ENCODE results near the gene CHPF2. TPM values are rescaled to one million over a fixed set of nuclear protein-coding genes. Genes with fewer than 3 reads are reported as not detected.
A peak's percentile ranks its signal among the peaks of the same experiment; 100 is the strongest.

Gene CHPF2
- total RNA-seq, 1 experiment from 2014 or later = 19.5 TPM

- TF ChIP-seq RAD21 (IDR thresholded peaks at IDR 0.05; ENCODE audit: low read depth) (no peak), SRF (IDR thresholded peaks at IDR 0.05; ENCODE audit: low read depth) (no peak), ATF3 (IDR thresholded peaks at IDR 0.05) (no peak), EZH2phosphoT487 (IDR thresholded peaks at IDR 0.05; ENCODE audit: borderline replicate concordance) (no peak), FOSL1 (IDR thresholded peaks at IDR 0.05; ENCODE audit: low read depth) (no peak), YY1 (IDR thresholded peaks at IDR 0.05; ENCODE audit: extremely low read depth, insufficient replicate concordance, low read depth, low read length) (no peak), MAX (IDR thresholded peaks at IDR 0.05) (no peak)
Observed at GRCh38 chr7:151240536-151240935, 8.3 kb downstream of the CHPF2 start (continued).

- no peak overlapping the region for H3K4me3 ChIP-seq (replicated peaks in 1 of 2; ENCODE audit: low read depth in 1 of 2, low read length in 2 of 2)
- intact Hi-C loops (cut with micrococcal nuclease) = loop anchor here (10.0 kb wide), 1 partner anchor 116 kb away; no protein-coding TSS in a partner anchor
- H3K4me2 ChIP-seq (ENCODE audit: low read length) = no peak overlapping the region
- H3K9me2 ChIP-seq (ENCODE audit: insufficient read depth) = no peaks in the 10 kb centered on the region
- ATAC-seq (no peak), DNase-seq (ENCODE audit: low read depth, low spot score) (no peak)
- ChIA-PET POLR2A (no interaction called here), CTCF (no interaction called here), RAD21 (ENCODE audit: low non-redundant PET in 1 of 2, low total read pairs in 2 of 2, uncharacterized antibody in 2 of 2, unreplicated experiment in 2 of 2) (no interaction called here)
- H2AFZ ChIP-seq (ENCODE audit: low read depth, low read length, poor library complexity, severe bottlenecking) = no peak overlapping the region
- peaks cover 15 to 31% of the 10 kb centered on the region in 2 experiments for H3K36me3 ChIP-seq (ENCODE audit: control insufficient read depth in 1 of 2, insufficient read depth in 2 of 2, low read length in 2 of 2)
- H3K4me1 ChIP-seq (ENCODE audit: control insufficient read depth in 1 of 2, insufficient read depth in 2 of 2, low read length in 2 of 2) = peaks cover 7 to 20% of the 10 kb centered on the region in 2 experiments
- H3K9ac ChIP-seq (ENCODE audit: low read length) = no peak overlapping the region
- no peaks in the 10 kb centered on the region for H3K9me3 ChIP-seq (ENCODE audit: control insufficient read depth in 1 of 2, insufficient read depth in 1 of 2, low read depth in 1 of 2, low read length in 2 of 2)
- H3K27me3 ChIP-seq (ENCODE audit: insufficient read depth, low read length) = no peaks in the 10 kb centered on the region
- BruUV-seq (replicated peaks) = TSS peak; percentile 30
- H3K27ac ChIP-seq (ENCODE audit: low read depth, low read length) = peak overlapping the region; percentile 41; the same call in 1 of the 2 replicates
- no peaks in the 10 kb centered on the region for H4K20me1 ChIP-seq (ENCODE audit: insufficient read depth)
- H3K79me2 ChIP-seq (ENCODE audit: insufficient read depth, low read length) = no peaks in the 10 kb centered on the region; the same call in 1 of the 2 replicates
- TF ChIP-seq FOSL1 (IDR thresholded peaks at IDR 0.05; ENCODE audit: low read depth) (no peak), JUND (IDR thresholded peaks at IDR 0.05) (no peak), SIN3A (IDR thresholded peaks at IDR 0.05; ENCODE audit: low read depth) (no peak), ZNF274 (IDR thresholded peaks at IDR 0.05; ENCODE audit: low read depth, low read length) (no peak), SRF (IDR thresholded peaks at IDR 0.05; ENCODE audit: low read depth) (no peak), REST (IDR thresholded peaks at IDR 0.05; ENCODE audit: low read depth) (no peak), ATF3 (IDR thresholded peaks at IDR 0.05) (no peak), CBX3 (IDR thresholded peaks at IDR 0.05; ENCODE audit: low read depth) (no peak), ELF1 (IDR thresholded peaks at IDR 0.05; ENCODE audit: borderline replicate concordance, low read depth) (no peak), YY1 (IDR thresholded peaks at IDR 0.05; ENCODE audit: extremely low read depth, insufficient replicate concordance, low read depth, low read length) (no peak), CTCF (IDR thresholded peaks at IDR 0.05 in 2 of 3, conservative IDR thresholded peaks at IDR 0.05 in 1 of 3; ENCODE audit: borderline replicate concordance in 1 of 3, insufficient read depth in 1 of 3, low read depth in 2 of 3, low read length in 2 of 3) (no peak), TCF7L2 (IDR thresholded peaks at IDR 0.05; ENCODE audit: borderline replicate concordance, extremely low read depth, insufficient read depth, insufficient read length) (no peak)
Observed at GRCh38 chr7:151240942-151241754, 8.9 kb downstream of the CHPF2 start.

Data from HCT116 (cell line).